MV-4-11 (cell line): Measurements from ENCODE around the gene GGT5.
"Not testable (repeated sequence)": the region's sequence is repeated elsewhere in the genome, so short reads cannot be mapped to it uniquely, and the experiment has no call there.

Experiments
- DNase-seq: peaks from one replicate; lab custom pipeline; 2025; lab: John Stamatoyannopoulos, UW

GGT5 gene

DNA sequence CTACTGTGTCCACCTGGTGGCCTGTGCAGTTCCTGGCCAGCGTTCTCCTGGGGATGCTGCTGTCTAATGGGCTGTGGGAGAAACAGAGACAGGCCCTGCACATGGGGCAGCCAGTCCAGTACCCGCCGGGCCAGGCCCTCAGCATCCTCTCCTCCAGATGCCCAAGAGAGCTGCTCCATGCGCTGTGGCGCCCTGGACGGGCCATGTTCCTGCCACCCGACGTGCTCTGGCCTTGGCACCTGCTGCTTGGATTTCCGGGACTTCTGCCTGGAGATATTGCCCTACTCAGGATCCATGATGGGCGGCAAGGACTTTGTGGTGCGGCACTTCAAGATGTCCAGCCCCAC is 62.0 kb downstream of the GGT5 start:
- not testable (repeated sequence) for DNase-seq

DNA sequence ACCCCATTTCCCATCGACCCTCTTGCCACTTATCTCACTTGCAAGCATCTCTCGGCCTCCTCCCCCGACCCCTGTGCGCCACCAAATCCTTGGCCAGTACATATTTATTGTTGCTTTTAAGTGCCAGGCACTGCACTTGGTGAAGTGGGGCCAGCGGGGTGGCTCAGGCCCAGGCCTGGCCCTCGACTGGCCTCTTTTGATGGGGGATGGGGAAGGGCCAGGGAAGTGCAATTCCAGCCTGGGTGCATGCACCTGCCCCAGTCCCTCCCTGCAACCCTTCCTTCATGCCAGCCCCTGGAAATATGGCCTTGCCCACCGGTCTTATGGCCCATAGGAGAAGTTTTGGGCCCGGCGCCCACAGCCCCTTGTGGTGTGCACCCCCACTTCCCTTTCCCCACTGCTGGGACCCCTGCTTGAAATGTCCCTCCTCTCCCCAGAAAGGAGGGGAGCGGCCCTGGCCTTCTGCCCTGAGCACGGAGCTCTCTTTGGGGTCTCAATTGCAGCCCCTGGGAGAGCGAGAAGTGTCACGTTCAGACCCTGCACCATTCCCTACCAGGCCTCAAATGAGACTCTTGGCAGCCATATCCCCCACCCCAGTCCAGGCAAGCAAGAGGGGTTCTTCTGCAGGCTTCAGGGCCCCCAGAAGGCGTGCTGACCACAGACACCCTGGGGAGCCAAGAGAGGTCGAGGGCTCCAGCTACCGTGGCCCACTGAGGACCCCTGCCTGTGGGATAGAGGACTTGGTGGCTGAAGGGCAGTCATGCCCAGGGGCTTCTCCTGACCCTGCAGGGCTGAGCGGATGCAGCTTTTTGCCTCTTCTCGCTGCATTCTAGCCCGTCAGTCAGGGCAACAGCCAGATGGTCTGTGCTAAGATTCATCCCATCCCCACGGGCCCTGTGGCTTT is 62.6 kb downstream of the GGT5 start:
- no peak for DNase-seq

DNA sequence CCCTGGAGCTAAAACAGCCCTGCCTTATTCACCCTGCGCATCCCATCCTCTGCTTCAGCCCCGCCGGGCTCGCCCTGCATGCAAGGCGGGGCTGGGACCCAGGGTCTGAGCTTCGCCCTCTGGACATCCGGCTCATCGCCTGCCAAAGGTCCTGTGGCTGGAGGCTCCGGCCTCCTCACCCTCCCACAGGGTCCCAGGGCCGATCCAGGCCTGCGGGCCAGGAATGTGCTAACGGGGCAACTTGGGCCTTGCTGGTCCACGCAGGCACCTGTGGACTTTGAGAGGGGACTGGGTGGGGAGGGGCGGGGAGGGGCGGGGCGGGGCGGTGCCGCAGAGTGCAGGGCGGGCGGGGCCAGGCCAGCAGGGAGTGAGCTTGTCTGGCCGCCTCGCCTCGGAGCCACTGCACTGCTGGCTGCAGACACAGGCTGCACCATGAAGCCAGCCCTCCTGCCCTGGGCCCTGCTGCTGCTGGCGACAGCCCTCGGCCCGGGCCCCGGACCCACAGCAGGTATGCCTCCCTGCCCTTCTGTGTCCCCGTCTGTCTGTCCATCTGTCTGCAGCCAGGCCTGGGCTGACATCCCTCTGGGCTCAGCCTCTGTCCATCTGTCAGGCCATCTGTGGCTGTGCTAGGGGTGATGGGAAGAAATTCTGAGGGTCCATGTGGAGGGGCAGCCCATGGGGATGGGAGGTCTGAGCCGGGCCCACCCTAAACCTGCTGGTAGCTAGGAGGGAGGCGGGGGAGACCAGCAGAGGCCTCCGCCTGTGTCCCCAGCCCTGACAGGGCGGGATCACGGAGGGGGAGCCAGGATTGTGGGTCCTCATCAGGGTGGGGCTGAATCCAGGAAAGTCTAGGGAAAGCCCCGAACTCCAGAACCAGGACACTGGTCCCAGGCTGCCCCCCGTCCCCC is 63.5 kb downstream of the GGT5 start, which contains the start of gene SUSD2:
SUSD2 (plus strand) TSS at position 400 of the 908 bp plus-strand sequence; CDS start at position 433, 33 bp downstream.
- no peak for DNase-seq

- DNase-seq: no peak
Observed at GRCh38 chr22:24180316-24181087, 64.4 kb downstream of the GGT5 start.

DNA sequence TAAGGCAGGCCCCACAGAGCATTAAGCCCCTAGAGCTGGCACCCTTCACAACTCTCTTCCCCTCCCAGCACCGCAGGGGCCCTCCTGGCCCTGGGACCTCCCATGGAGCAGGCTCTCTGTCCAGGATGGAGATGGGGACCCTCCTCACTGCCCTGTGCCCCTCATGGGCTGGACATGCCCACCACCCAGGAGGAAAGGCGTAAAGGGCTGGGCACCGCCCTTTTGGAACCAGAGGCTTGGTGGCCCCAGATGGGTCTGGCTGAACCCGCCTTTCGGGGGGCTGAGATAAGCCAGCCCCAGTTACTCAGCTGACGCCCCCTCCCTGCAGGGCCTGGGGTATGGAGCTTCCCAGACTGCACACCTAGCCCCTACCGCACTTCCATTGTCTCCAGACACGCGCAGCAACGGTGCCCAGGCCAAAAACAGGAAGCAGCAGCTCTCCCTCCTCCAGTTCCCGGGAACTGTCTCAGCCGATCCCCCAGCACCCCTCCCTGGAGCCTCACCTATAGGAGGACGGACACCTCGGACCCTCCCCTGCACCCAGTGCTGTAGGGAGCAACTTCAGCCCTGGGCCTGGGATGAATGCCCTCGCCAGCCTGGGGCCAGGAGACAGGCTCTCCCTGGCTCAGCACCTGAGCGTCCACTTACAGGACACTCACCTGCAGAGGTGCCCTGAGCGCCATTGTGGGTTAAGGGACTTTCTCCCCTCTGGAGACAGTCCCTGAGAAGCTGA is 65.2 kb downstream of the GGT5 start:
- DNase-seq: no peak

DNA sequence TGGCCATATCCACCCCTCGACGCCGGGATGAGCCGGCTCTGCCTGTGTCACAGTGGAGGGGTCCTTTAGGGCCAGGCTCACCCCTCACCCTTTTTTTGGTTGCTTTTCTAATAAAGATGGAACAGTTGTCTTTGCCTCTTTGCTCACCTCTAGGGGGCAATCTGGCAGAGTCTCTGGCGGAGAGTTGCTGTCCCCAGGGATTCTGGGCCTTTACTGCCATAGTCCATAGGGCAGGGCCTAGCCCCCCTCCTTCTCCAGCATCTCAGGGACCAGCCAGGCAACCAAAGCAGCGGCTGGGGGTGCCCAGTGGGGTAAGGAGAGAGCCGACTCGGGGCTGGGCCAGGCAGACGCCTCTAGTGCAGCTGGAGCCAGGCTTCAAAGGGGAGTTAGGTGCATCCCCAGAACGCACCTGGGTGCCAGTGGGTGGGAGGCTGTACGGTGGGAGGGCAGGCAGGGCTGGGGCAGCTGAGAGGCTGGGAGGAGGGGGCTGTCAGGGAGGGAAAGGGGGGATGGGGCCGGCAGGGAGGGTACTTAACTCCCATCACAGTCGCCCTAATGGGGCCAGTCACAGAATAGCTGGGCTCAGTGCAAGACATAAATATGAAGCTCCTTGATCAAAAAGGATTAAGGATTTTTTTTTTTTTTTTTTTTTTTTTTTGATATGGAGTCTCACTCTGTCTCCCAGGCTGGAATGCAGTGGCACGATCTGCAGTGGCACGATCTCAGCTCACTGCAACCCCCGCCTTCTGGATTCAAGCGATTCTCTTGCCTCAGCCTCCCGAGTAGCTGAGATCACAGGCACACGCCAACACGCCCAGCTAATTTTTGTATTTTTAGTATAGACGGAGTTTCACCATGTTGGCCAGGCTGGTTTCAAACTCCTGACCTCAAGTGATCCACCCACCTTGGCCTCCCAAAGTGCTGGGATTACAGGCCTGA is 66.1 kb downstream of the GGT5 start:
- DNase-seq: no peak

- DNase-seq: no peak
Observed at GRCh38 chr22:24178021-24178431, 66.9 kb downstream of the GGT5 start.

DNA sequence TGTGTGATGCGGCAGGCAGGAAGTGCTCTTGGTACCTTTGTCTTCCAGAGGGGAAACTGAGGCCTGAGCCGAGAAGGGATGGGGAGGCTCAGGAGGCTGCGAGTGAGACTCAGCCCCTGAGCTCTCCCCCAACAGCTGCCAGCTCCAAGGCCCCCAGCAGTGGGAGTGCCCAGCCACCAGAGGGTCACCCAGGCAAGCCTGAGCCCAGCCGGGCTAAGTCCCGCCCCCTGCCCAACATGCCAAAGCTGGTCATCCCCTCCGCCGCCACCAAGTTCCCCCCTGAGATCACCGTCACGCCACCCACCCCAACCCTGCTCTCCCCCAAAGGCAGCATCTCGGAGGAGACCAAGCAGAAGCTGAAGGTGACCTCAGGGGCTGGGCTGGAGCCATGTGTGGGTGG is 67.4 kb downstream of the GGT5 start:
- no peak for DNase-seq

- DNase-seq: no peak
Observed at GRCh38 chr22:24177045-24177444, 67.8 kb downstream of the GGT5 start.

- no peak for DNase-seq
Observed at GRCh38 chr22:24176630-24177029, 68.3 kb downstream of the GGT5 start.

- DNase-seq: no peak
Observed at GRCh38 chr22:24176040-24176439, 68.8 kb downstream of the GGT5 start.

DNA sequence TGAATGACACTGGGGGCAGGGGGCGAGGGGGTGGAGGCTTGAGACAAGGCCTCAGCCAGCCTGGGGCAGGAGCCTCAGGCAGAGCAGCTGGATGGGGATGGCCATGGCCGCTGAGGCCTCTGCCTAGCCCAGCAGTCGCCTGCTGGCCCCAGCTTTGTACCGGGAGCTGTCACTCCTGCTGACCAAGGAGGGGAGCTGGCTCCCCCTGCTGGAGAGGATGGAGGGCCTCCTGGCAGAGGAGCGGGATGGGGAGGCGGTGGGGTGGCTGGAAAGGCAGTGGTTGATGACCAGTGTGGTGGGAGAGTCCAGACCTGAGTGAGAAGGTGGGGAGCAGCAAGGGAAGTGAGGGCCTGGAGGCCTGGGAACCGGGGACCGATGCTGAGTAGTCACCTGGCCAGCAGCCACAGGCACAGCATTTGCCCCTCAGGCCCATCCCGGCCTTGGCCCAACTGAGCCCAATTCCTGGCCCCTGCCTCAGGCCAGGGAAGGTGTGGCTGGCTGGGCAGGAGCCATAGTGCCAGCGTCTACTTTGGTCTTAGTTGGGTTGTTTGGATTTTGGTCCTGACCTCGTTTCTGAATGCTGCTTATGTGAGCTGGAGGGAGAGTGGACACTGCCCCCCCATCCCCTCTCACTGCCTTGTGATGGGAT is 69.6 kb downstream of the GGT5 start:
- peak; percentile 23 for DNase-seq

GRCh38 chr22:24171822-24172221 is 73.1 kb downstream of the GGT5 start:
- DNase-seq: no peak

DNA sequence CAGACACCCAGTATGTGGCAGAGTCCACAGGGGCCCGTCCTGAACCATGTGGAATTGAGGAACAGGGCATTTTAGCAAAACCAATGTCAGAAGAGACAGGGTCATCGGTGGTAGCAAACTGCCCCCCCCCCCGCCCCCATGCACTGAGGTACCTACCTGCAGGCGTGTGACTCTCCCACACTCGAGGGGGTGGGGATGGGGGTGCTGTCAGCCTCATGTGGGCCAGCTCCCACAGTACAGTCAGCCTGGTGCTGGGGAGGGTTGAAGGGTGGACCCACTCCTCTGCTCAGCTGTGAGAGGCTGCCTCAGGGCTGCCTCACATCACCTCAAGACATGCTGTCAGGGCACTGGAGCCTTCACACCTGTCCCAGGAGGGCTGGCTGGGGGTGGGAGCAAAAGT is 74.2 kb downstream of the GGT5 start:
- no peak for DNase-seq

DNA sequence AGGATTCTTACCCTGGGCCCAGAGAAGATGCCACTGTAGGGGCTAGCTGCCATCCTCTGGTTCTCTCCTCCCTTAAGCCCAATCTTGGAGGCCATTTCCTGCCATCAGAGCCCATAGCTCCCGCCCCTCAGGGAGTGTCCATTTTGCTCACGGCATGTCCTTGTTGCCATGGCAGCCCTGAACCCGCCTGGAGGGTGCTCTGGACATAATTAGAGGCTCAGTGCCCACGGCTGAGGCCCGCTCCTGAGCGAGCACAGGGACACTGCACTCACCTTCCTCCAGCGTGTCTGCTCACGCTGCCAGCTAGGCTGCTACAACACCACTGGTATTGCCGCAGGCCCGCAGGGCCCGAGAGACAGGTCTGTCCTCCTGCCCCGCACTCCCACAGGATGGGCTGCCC is 74.7 kb downstream of the GGT5 start:
- DNase-seq: no peak
